T-helper 17 cell (primary cell): Measurements from ENCODE around the gene TPO. TPM values are rescaled to one million over a fixed set of nuclear protein-coding genes. Genes with fewer than 3 reads are reported as not detected.

Source experiments
- ATAC-seq: fragments of 150-1000 bp; cut with Tn5 transposase; 2 replicates; pipeline ENCODE4 v1.10.0; 2021; ENCODE audit warnings: mild to moderate bottlenecking, moderate library complexity
- DNase-seq, 3 donors: peaks; one replicate each; pipeline versions ENCODE4 v3.0.0 to v3.0.0-alpha.2; 2020 to 2021
- H3K9me3 ChIP-seq: one replicate; pipeline ENCODE4 v1.7.0; 2013; ENCODE audit warnings: low read length, mild to moderate bottlenecking; ENCODE audit not compliant: control insufficient read depth, poor library complexity, severe bottlenecking
- H3K27ac Mint-ChIP-seq: one replicate; pipeline ENCODE4 v1.8.0; 2022; ENCODE audit warnings: mild to moderate bottlenecking, moderate library complexity, mixed read lengths
- H3K27me3 Mint-ChIP-seq: one replicate; pipeline ENCODE4 v1.8.0; 2022; ENCODE audit warnings: mixed read lengths
- H3K36me3 Mint-ChIP-seq: one replicate; pipeline ENCODE4 v1.8.0; 2022; ENCODE audit warnings: low read depth, mixed read lengths
- H3K4me1 Mint-ChIP-seq: one replicate; pipeline ENCODE4 v1.8.0; 2022; ENCODE audit warnings: mild to moderate bottlenecking, mixed read lengths
- H3K4me3 Mint-ChIP-seq: one replicate; pipeline ENCODE4 v1.8.0; 2022; ENCODE audit warnings: mild to moderate bottlenecking, moderate library complexity, mixed read lengths
- total RNA-seq, 4 donors: library from RNA in 2 of 4; stranded (reverse) in 2 of 4; gene quantifications; one replicate each; pipeline ENCODE4 v1.2.3 and lab custom pipeline; 2022 to 2026

Gene TPO
- total RNA-seq, 2 donors from 2014 or later, result 0.44 to 2.4 TPM

DNA sequence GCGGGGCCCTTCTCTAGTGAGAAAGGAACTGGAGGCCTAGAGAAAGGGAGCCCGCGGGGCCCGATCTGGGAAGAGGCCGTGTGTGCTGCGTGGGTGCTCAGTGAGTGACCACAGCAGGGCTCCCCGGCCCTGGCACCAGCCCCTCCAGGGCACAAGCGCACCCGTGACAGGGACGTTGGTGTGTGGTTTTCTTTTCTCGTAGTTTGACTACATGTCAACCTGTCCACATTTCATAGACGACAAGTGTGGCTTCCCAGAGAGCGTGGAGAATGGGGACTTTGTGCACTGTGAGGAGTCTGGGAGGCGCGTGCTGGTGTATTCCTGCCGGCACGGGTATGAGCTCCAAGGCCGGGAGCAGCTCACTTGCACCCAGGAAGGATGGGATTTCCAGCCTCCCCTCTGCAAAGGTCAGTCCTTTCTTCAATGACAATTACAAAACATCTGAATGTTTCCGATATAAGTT is 83.1 kb downstream of the TPO start:
- DNase-seq, result no peak
- ATAC-seq, result no peak
- H3K9me3 ChIP-seq, result no peaks in the 10 kb centered on the region
- H3K36me3 Mint-ChIP-seq, result no peaks in the 10 kb centered on the region
- peak overlapping the region; percentile 3 for H3K4me3 Mint-ChIP-seq
- H3K27me3 Mint-ChIP-seq, result no peaks in the 10 kb centered on the region
- no peak overlapping the region for H3K27ac Mint-ChIP-seq
- peaks cover 5% of the 10 kb centered on the region for H3K4me1 Mint-ChIP-seq

GRCh38 chr2:1497122-1497611 is 83.9 kb downstream of the TPO start:
- ATAC-seq, result no peak
- peak overlapping the region; percentile 31 for H3K4me3 Mint-ChIP-seq
- no peaks in the 10 kb centered on the region for H3K36me3 Mint-ChIP-seq
- H3K4me1 Mint-ChIP-seq, result peaks cover 5% of the 10 kb centered on the region
- peak overlapping the region; percentile 11 for H3K27ac Mint-ChIP-seq
- no peak for DNase-seq
- no peaks in the 10 kb centered on the region for H3K27me3 Mint-ChIP-seq
- H3K9me3 ChIP-seq, result no peaks in the 10 kb centered on the region

- Mint-ChIP-seq H3K27ac (no peak overlapping the region), H3K27me3 (no peaks in the 10 kb centered on the region), H3K4me1 (peaks cover 2% of the 10 kb centered on the region), H3K4me3 (no peak overlapping the region), H3K36me3 (no peaks in the 10 kb centered on the region)
- ATAC-seq (no peak), DNase-seq (no peak)
- H3K9me3 ChIP-seq, result no peaks in the 10 kb centered on the region
Observed at GRCh38 chr2:1498176-1498575, 84.9 kb downstream of the TPO start.

DNA sequence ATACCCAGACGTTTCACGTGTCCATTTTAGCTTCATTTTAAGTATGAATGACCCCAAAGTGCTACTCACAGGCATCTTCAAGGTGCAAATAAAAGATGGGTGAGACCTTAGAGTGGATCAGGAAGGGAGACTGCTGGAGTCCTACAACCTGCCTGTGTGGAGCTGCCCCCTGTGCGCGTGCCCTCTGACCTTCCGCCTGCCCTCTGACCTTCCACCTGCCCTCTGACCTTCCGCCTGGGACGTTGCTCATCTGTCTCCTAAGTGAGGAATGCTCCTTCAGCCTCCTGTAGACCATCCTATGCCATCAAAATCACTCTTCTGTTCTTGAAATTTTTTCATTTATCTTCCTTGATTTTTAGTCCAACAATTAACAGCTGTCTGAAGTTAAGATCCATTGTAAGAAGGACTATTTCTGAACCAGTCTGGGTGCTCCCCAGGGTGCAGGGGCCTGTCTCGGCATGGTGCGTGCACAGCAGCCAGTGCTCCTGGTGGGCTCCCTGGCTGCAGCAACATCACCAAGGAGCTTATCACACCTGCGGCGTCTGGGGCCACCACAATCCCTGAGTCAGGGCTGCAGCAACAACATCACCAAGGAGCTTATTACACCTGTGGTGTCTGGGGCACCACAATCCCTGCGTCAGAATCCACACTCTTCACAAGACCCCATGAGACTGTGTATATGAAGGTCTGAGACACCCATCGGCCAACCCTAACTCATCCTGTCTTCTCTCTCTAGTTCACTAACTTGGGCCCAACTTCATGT is 86.0 kb downstream of the TPO start:
- peaks cover 2% of the 10 kb centered on the region for H3K4me1 Mint-ChIP-seq
- H3K27me3 Mint-ChIP-seq, result no peaks in the 10 kb centered on the region
- peak overlapping the region; percentile 4 for H3K4me3 Mint-ChIP-seq

GRCh38 chr2:1501038-1501851 is 88.0 kb downstream of the TPO start:
- Mint-ChIP-seq H3K27ac (no peak overlapping the region), H3K4me3 (no peak overlapping the region), H3K27me3 (no peaks in the 10 kb centered on the region), H3K4me1 (peaks cover 2% of the 10 kb centered on the region), H3K36me3 (no peaks in the 10 kb centered on the region)
- no peaks in the 10 kb centered on the region for H3K9me3 ChIP-seq
- DNase-seq (no peak), ATAC-seq (no peak)

More for the DNA sequence above, 86.0 kb downstream of the TPO start:
- ATAC-seq (no peak), DNase-seq (no peak)
- H3K27ac Mint-ChIP-seq, result peak overlapping the region; percentile 10
- no peaks in the 10 kb centered on the region for H3K9me3 ChIP-seq
- no peaks in the 10 kb centered on the region for H3K36me3 Mint-ChIP-seq

DNA sequence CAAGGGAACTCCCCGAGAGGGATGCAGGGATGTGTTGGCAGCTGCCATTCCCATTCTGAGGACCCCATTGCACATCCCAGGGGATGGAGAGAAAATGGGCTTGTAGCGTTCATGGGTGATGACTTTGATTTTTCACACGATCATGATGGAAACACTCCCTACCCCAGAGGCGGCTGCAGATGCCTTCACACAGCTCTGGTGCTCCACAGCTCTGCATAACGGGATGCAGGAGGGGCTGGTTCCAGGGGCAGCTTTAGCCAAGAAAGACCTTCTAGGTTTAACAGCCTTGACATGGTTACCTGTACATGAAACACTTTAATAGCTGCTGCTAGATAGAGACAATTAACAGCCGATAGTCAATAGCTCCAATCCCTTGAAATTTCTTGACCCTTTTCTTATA is 88.7 kb downstream of the TPO start:
- Mint-ChIP-seq H3K27ac (no peak overlapping the region), H3K4me3 (no peak overlapping the region), H3K4me1 (peaks cover 2% of the 10 kb centered on the region), H3K27me3 (no peaks in the 10 kb centered on the region), H3K36me3 (no peaks in the 10 kb centered on the region)
- ATAC-seq (no peak), DNase-seq (no peak)
- H3K9me3 ChIP-seq, result no peaks in the 10 kb centered on the region

DNA sequence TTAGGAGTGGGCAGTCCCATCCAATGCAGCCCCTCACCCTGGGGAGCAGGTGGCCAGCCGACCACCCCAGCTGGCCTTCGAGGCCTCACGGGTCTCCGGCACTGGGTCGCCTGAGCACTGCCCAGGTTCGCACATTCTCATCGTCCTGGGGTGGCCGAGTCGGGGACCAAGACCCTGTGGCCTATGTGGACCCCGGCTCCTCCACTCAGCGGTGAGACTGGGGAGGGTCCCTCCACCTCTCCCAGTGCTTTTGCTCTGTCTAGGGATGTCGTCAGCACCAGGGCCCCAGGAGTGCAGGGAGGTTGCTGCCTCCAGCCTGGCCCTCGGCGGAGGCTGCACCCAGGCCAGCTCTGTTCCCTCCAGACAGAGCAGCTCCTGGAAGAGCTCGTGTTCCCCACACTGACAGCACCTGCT is 89.6 kb downstream of the TPO start:
- Mint-ChIP-seq H3K36me3 (no peaks in the 10 kb centered on the region), H3K4me3 (no peak overlapping the region), H3K27me3 (no peaks in the 10 kb centered on the region), H3K27ac (no peak overlapping the region), H3K4me1 (peaks cover 2% of the 10 kb centered on the region)
- H3K9me3 ChIP-seq, result no peaks in the 10 kb centered on the region
- no peak for ATAC-seq
- no peak for DNase-seq

DNA sequence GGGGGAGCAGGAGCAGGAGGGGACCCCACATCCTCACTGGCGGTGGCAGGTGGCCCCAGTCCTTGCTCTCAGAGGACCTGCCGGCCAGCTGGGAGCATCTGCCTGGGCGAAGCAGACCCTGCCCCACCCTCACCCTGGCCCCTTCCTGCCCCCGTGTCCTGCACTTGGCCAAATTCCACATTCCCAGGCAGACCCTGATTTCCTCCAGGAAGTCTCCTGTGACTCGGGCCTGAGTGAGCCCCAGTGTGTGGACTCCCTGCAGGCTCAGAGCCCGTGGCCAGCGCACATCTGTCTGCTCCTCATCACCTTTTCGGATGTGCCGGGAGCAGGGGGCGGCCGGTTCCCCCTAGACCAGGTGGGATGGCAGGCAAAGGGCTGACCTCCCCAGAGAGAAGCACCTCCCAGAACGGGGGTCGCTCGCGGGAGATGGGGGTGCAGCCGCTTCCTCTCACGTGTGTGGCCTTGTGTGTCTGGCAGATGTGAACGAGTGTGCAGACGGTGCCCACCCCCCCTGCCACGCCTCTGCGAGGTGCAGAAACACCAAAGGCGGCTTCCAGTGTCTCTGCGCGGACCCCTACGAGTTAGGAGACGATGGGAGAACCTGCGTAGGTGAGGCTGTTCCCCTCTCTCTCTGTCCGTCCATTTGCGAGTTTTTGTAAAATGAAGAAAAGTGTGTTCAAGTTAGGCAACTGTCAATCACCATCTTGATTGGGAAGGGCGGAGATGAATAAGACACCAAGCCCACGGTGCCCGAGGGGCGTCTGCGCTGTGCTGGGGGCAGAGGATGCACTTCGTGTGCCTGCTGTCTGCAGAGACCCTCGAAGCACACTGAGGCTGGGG is 90.4 kb downstream of the TPO start:
- H3K36me3 Mint-ChIP-seq, result no peaks in the 10 kb centered on the region
- H3K27ac Mint-ChIP-seq, result no peak overlapping the region
- H3K9me3 ChIP-seq, result no peaks in the 10 kb centered on the region
- ATAC-seq, result no peak
- peaks cover 2% of the 10 kb centered on the region for H3K4me1 Mint-ChIP-seq
- H3K27me3 Mint-ChIP-seq, result no peaks in the 10 kb centered on the region
- no peak for DNase-seq
- H3K4me3 Mint-ChIP-seq, result no peak overlapping the region

DNA sequence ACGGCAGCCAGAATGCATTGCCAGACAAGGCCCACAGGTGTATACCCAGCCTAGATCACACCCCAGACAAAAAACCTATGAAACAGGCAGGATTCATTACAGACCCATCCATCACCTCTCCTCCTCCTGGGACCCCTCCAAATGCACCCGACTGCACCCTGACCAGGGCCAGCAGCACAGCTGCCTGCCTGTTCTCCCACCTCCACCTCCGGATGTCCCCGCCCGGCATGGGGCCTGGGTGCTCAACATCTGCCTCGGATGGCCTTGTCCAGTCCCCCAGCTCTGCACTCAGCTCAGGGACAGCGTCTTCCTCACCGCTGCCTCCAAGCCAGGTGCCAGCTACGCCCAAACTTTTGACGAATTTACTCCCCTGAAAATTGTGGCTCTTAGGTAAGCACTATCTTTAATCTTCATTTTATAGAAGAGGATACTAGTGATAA is 91.1 kb downstream of the TPO start:
- H3K9me3 ChIP-seq, result no peaks in the 10 kb centered on the region
- DNase-seq (no peak), ATAC-seq (no peak)
- H3K27me3 Mint-ChIP-seq, result no peaks in the 10 kb centered on the region
- H3K27ac Mint-ChIP-seq, result peak overlapping the region; percentile 14
- no peaks in the 10 kb centered on the region for H3K36me3 Mint-ChIP-seq
- no peak overlapping the region for H3K4me3 Mint-ChIP-seq
- peaks cover 7% of the 10 kb centered on the region for H3K4me1 Mint-ChIP-seq

- Mint-ChIP-seq H3K4me3 (no peak overlapping the region), H3K4me1 (peaks cover 14% of the 10 kb centered on the region), H3K36me3 (no peaks in the 10 kb centered on the region), H3K27me3 (no peaks in the 10 kb centered on the region), H3K27ac (peak overlapping the region; percentile 14)
- no peak for ATAC-seq
- no peak for DNase-seq
- no peaks in the 10 kb centered on the region for H3K9me3 ChIP-seq
Observed at GRCh38 chr2:1505031-1505441, 91.8 kb downstream of the TPO start.

DNA sequence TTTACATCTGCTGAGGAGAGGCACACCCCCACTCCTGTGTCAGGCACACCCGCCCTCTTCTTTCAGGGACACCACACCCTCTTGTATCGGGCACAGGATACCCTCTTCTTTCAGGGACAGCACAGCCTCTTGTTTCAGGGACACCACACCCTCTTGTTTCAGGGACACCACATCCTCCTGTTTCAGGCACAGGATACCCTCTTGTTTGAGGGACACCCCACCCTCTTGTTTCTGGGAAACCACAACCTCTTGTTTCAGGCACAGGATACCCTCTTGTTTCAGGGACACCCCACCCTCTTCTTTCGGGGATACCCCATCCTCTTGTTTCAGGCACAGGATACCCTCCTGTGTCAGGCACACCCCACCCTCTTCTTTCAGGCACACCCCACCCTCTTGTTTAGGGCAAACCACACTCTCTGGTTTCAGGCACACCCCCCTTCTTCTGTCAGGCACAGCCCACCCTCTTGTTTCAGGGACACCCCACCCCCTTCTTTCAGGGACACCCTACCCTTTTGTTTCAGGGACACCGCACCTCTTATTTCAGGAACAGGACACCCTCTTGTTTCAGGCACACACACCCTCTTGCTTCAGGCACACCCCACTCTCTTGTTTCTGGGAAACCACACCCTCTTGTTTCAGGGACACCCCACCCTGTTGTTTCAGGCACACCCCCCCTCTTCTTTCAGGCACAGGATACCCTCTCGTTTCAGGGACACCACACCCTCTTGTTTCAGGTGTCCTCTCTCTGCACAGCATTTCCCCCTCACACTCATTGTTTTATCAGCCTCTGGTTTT is 96.2 kb downstream of the TPO start:
- no peaks in the 10 kb centered on the region for H3K36me3 Mint-ChIP-seq
- no peaks in the 10 kb centered on the region for H3K27me3 Mint-ChIP-seq
- peaks cover 29% of the 10 kb centered on the region for H3K4me1 Mint-ChIP-seq
- H3K27ac Mint-ChIP-seq, result peak overlapping the region; percentile 77
- no peaks in the 10 kb centered on the region for H3K9me3 ChIP-seq
- peak overlapping the region; percentile 70 for H3K4me3 Mint-ChIP-seq
- DNase-seq (no peak), ATAC-seq (peak; percentile 84)

DNA sequence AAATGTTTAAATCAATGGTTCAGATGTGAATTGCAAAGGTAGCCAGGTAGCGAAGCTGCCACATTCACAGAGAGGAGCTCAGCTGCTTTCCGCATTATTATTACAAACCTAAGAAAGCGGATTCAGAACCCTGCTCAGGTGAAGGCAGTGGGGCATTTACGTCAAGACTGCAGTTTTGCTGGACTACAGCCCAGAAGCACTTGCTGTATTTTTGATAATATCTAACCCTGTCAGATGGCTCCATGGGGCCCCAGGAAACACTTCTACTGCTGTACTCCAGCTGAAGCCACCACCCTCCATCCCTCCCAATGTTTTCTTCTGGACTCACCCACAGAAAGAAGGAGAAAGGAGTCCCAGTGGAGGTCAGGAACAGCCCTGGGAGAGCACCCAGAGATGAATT is 96.9 kb downstream of the TPO start:
- H3K4me1 Mint-ChIP-seq, result peaks cover 31% of the 10 kb centered on the region
- no peaks in the 10 kb centered on the region for H3K36me3 Mint-ChIP-seq
- H3K9me3 ChIP-seq, result no peaks in the 10 kb centered on the region
- H3K4me3 Mint-ChIP-seq, result peak overlapping the region; percentile 70
- peak overlapping the region; percentile 77 for H3K27ac Mint-ChIP-seq
- DNase-seq, result no peak
- H3K27me3 Mint-ChIP-seq, result no peaks in the 10 kb centered on the region
- ATAC-seq, result peak; percentile 34
